Measurements from ENCODE around the gene BMAL1. TPM values are rescaled to one million over a fixed set of nuclear protein-coding genes. Genes with fewer than 3 reads are reported as not detected.

Gene BMAL1
- total RNA-seq, 2 experiments from 2014 or later, result 71.3 to 73.3 TPM

DNA sequence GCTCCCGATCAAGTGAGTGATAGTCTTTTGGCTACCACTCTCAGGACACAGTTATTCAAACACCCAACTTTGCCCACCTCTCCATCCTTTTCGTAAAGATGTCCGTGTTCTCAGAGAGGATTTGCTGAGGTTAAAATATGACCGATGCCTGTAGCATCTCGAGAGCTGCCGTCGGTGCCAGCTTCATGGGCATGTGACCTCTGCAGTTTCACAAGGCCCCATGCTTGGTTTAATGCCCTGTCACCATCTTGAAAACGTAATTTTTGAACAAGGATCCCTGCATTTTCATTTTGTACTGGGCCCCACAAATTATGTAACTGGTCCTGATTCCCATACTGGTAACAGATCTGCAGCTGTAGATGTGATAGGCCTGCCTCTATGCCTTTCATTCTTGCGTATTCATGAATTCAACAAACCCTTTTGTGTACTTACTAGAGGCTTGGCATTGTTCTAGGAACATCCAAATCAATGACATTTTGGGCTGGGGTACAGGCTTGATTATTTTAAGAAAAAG lies 85.1 kb downstream of the BMAL1 start:
- Histone ChIP-seq H3K9me3 (ENCODE audit: control insufficient read depth in 1 of 2, insufficient read depth in 1 of 2, low read length in 2 of 2) (no peaks in the 10 kb centered on the region), H3K27me3 (ENCODE audit: control insufficient read depth in 1 of 2, insufficient read depth in 2 of 2, low read length in 2 of 2) (no peaks in the 10 kb centered on the region), H3K4me1 (ENCODE audit: insufficient read depth, low read length) (no peaks in the 10 kb centered on the region), H3K4me3 (ENCODE audit: low read length) (no peak overlapping the region), H3K36me3 (ENCODE audit: insufficient read depth, low read length) (peaks cover 95% of the 10 kb centered on the region), H3K27ac (ENCODE audit: low read depth in 1 of 2, low read length in 2 of 2) (no peak overlapping the region)
- H3K4me1 Mint-ChIP-seq (ENCODE audit: low read depth), result no peaks in the 10 kb centered on the region
- H3K9me3 Mint-ChIP-seq, result no peaks in the 10 kb centered on the region
- no peaks in the 10 kb centered on the region for H3K27me3 Mint-ChIP-seq
- ChIA-PET POLR2A (no interaction called here), CTCF (no interaction called here)
- TF ChIP-seq, protein P1, sequence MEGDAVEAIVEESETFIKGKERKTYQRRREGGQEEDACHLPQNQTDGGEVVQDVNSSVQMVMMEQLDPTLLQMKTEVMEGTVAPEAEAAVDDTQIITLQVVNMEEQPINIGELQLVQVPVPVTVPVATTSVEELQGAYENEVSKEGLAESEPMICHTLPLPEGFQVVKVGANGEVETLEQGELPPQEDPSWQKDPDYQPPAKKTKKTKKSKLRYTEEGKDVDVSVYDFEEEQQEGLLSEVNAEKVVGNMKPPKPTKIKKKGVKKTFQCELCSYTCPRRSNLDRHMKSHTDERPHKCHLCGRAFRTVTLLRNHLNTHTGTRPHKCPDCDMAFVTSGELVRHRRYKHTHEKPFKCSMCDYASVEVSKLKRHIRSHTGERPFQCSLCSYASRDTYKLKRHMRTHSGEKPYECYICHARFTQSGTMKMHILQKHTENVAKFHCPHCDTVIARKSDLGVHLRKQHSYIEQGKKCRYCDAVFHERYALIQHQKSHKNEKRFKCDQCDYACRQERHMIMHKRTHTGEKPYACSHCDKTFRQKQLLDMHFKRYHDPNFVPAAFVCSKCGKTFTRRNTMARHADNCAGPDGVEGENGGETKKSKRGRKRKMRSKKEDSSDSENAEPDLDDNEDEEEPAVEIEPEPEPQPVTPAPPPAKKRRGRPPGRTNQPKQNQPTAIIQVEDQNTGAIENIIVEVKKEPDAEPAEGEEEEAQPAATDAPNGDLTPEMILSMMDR (IDR thresholded peaks at IDR 0.05), result no peak
- no peak for DNase-seq
- H3K36me3 Mint-ChIP-seq (ENCODE audit: low read depth), result peaks cover 96% of the 10 kb centered on the region
- intact Hi-C loops (cut with DNase I, micrococcal nuclease), result no loop called here
- H3K27ac Mint-ChIP-seq, result no peak overlapping the region
- no peak for ATAC-seq (ENCODE audit: poor library complexity)
- H3K4me3 Mint-ChIP-seq, result no peak overlapping the region

DNA sequence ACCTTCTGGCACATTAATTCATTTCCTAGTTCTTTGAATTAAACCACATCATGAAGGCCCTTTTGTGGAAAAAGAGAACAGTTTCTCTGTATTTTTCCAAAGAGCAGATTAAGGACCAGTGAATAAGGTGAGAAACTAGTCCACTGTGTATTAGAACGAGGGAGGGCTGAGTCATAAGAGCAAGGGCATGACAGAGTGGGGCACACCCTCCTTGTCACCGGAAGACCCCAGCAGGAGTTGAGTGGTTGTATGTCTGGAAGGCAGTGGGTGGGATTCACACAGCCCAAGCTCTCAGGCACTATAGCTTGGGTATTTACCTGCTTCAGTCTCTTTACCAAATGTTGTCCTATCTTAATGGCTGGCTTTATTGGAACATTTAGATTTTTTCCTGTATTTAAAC lies 86.8 kb downstream of the BMAL1 start:
- intact Hi-C loops (cut with DNase I, micrococcal nuclease), result no loop called here
- H3K9me3 Mint-ChIP-seq, result no peaks in the 10 kb centered on the region
- CTCF ChIA-PET, result no interaction called here

DNA sequence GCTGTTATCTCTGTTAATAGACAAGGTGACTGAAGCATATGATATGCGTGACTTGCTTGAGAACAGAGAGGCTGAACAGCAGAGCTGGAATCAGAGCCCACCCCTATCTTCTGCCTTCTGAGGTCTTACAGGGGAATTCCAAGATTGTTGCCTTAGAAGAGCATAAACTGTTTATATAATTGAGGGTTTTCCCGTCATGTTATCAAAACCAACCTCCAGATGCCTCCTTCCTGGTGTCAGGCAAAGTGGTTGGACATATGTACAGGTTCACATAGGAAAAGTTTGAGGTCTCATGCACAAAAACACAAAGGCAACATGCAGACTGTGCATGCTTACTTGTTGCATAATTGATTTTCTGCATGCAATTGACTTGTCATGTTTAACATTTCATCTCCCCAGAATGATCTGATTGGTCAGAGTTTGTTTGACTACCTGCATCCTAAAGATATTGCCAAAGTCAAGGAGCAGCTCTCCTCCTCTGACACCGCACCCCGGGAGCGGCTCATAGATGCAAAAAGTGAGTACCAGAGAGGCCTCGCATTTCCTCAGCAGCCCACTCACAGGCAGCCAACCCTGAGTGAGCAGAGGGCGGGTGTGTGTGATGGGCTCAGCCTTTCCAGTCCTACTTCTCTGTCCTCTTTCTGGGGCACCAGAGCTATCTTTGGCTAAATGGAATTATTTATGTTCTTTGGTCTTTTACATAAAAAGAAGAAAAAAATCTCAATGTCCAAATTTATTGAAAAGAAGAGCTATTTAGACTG lies 88.9 kb downstream of the BMAL1 start:
- POLR2A ChIA-PET, result no interaction called here
- ATAC-seq (ENCODE audit: poor library complexity), result no peak
- Histone ChIP-seq H3K27me3 (ENCODE audit: control insufficient read depth in 1 of 2, insufficient read depth in 2 of 2, low read length in 2 of 2) (no peaks in the 10 kb centered on the region), H3K4me3 (ENCODE audit: low read length) (no peak overlapping the region), H3K4me1 (ENCODE audit: insufficient read depth, low read length) (no peaks in the 10 kb centered on the region), H3K27ac (ENCODE audit: low read depth in 1 of 2, low read length in 2 of 2) (no peak overlapping the region), H3K36me3 (ENCODE audit: insufficient read depth, low read length) (peaks cover 98% of the 10 kb centered on the region), H3K9me3 (ENCODE audit: control insufficient read depth in 1 of 2, insufficient read depth in 1 of 2, low read length in 2 of 2) (no peaks in the 10 kb centered on the region)
- intact Hi-C loops (cut with DNase I, micrococcal nuclease), result no loop called here
- H3K4me3 Mint-ChIP-seq, result no peak overlapping the region
- CTCF ChIA-PET, result no interaction called here
- H3K36me3 Mint-ChIP-seq (ENCODE audit: low read depth), result peaks cover 70% of the 10 kb centered on the region
- H3K27me3 Mint-ChIP-seq, result no peaks in the 10 kb centered on the region
- no peak for DNase-seq
- H3K27ac Mint-ChIP-seq, result no peak overlapping the region
- no peaks in the 10 kb centered on the region for H3K4me1 Mint-ChIP-seq (ENCODE audit: low read depth)
- H3K9me3 Mint-ChIP-seq, result no peaks in the 10 kb centered on the region
- TF ChIP-seq, protein P1 (IDR thresholded peaks at IDR 0.05), result no peak

More for the DNA sequence above, 86.8 kb downstream of the BMAL1 start:
- Histone ChIP-seq H3K27me3 (ENCODE audit: control insufficient read depth in 1 of 2, insufficient read depth in 2 of 2, low read length in 2 of 2) (no peaks in the 10 kb centered on the region), H3K36me3 (ENCODE audit: insufficient read depth, low read length) (peaks cover 97% of the 10 kb centered on the region), H3K27ac (ENCODE audit: low read depth in 1 of 2, low read length in 2 of 2) (no peak overlapping the region), H3K9me3 (ENCODE audit: control insufficient read depth in 1 of 2, insufficient read depth in 1 of 2, low read length in 2 of 2) (no peaks in the 10 kb centered on the region), H3K4me1 (ENCODE audit: insufficient read depth, low read length) (no peaks in the 10 kb centered on the region), H3K4me3 (ENCODE audit: low read length) (no peak overlapping the region)
- DNase-seq (no peak), ATAC-seq (ENCODE audit: poor library complexity) (no peak)
- TF ChIP-seq, protein P1 (IDR thresholded peaks at IDR 0.05), result no peak
- Mint-ChIP-seq H3K27me3 (no peaks in the 10 kb centered on the region), H3K4me1 (ENCODE audit: low read depth) (no peaks in the 10 kb centered on the region), H3K36me3 (ENCODE audit: low read depth) (peaks cover 90% of the 10 kb centered on the region), H3K4me3 (no peak overlapping the region), H3K27ac (no peak overlapping the region)
- POLR2A ChIA-PET, result no interaction called here

All from CD4-positive, alpha-beta T cell (primary cell).